ENCODE data around the gene NEO1.

GRCh38 chr15:73240866-73241499 lies 188.7 kb downstream of the NEO1 start:
- TF ChIP-seq, protein P1, sequence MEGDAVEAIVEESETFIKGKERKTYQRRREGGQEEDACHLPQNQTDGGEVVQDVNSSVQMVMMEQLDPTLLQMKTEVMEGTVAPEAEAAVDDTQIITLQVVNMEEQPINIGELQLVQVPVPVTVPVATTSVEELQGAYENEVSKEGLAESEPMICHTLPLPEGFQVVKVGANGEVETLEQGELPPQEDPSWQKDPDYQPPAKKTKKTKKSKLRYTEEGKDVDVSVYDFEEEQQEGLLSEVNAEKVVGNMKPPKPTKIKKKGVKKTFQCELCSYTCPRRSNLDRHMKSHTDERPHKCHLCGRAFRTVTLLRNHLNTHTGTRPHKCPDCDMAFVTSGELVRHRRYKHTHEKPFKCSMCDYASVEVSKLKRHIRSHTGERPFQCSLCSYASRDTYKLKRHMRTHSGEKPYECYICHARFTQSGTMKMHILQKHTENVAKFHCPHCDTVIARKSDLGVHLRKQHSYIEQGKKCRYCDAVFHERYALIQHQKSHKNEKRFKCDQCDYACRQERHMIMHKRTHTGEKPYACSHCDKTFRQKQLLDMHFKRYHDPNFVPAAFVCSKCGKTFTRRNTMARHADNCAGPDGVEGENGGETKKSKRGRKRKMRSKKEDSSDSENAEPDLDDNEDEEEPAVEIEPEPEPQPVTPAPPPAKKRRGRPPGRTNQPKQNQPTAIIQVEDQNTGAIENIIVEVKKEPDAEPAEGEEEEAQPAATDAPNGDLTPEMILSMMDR (IDR thresholded peaks at IDR 0.05 in 2 of 3, conservative IDR thresholded peaks at IDR 0.05 in 1 of 3; ENCODE audit: insufficient read depth in 2 of 3, low read depth in 1 of 3, low read length in 3 of 3): peak; percentile 74 to 90 (median 77)
- no peak for TF ChIP-seq JUND (IDR thresholded peaks at IDR 0.05; ENCODE audit: borderline replicate concordance, low read depth, low read length)
- TF ChIP-seq JUND (tag; IDR thresholded peaks at IDR 0.05; ENCODE audit: borderline replicate concordance, low read depth, low read length): no peak
- TF ChIP-seq ATF7 (IDR thresholded peaks at IDR 0.05): no peak
- TF ChIP-seq IRF1 (CRISPR knock-in tag; IDR thresholded peaks at IDR 0.05; ENCODE audit: borderline replicate concordance): no peak
- no peak for TF ChIP-seq BRCA1 (IDR thresholded peaks at IDR 0.05)
- TF ChIP-seq BRCA1 (CRISPR knock-in tag; IDR thresholded peaks at IDR 0.05): no peak
